ENCODE results near the gene LIX1. TPM values are rescaled to one million over a fixed set of nuclear protein-coding genes. Genes with fewer than 3 reads are reported as not detected.

Gene LIX1
- total RNA-seq, 4 donors from 2014 or later: 0.13 to 0.48 TPM; not detected in 2

- H3K4me1 ChIP-seq: no peaks in the 10 kb centered on the region
- 71% methylated on average over 2 of the region's 2 CpGs for WGBS
- no peaks in the 10 kb centered on the region for H3K36me3 ChIP-seq
- DNase-seq (ENCODE audit: low spot score in 2 of 2): no peak
- TF ChIP-seq POLR2AphosphoS5 (IDR thresholded peaks at IDR 0.05) (no peak), POLR2A (IDR thresholded peaks at IDR 0.05) (no peak)
- H3K9me3 ChIP-seq: no peaks in the 10 kb centered on the region
- no peak overlapping the region for H3K27ac ChIP-seq
- H3K4me3 ChIP-seq: no peak overlapping the region
- peaks cover 9% of the 10 kb centered on the region for H3K27me3 ChIP-seq
Observed at GRCh38 chr5:97118261-97119006, 24.0 kb downstream of the LIX1 start.

DNA sequence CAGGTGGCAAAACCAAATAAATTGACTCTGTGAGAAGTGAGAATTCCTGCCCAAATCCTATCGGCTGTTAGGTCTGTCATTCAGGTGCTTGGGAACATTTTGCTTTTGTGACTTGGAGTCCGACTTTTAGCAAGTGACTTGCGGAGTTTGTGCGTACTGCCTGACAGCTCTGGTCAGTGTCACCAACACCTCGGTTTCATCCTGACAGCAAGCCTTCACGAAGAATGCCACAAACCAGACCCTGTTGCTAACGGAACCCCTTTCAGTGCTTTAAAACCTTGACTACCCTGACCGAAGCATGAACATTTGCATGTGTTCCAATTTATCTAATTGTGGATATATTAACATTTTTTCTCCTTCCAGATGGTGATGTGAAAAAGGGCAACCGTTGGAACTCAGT, 26.5 kb downstream of the LIX1 start:
- Histone ChIP-seq H3K4me3 (no peak overlapping the region), H3K27ac (no peak overlapping the region), H3K4me1 (no peaks in the 10 kb centered on the region), H3K9me3 (no peaks in the 10 kb centered on the region), H3K27me3 (no peaks in the 10 kb centered on the region), H3K36me3 (no peaks in the 10 kb centered on the region)
- DNase-seq (ENCODE audit: low spot score in 2 of 2): no peak
- TF ChIP-seq POLR2A (IDR thresholded peaks at IDR 0.05): no peak
- no peak for TF ChIP-seq CTCF (IDR thresholded peaks at IDR 0.05)
- TF ChIP-seq POLR2AphosphoS5 (IDR thresholded peaks at IDR 0.05): no peak
- TF ChIP-seq EP300 (IDR thresholded peaks at IDR 0.05): no peak
- WGBS: 80% methylated on average over 9 of the region's 9 CpGs

DNA sequence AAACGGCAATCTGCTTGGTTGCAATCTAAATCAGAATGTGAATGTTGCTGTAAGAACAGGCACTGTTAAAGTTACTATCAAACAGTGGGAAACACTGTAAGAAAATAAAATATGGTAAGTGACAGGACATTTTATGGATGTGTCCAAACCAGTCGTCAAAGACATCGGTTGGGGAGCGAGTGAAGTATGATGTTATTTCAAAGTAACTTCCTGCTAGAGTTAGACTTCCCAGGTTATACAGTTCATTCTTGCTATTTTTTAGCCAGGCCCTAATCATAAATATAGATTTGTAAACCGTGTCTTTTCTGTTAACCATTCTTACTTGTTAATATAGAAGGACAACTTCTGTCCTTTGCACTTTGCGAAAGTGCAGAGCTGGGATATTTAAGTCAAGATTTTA, 30.2 kb downstream of the LIX1 start:
- Histone ChIP-seq H3K36me3 (no peaks in the 10 kb centered on the region), H3K4me3 (no peak overlapping the region), H3K9me3 (no peaks in the 10 kb centered on the region), H3K27me3 (no peaks in the 10 kb centered on the region), H3K27ac (no peak overlapping the region), H3K4me1 (no peaks in the 10 kb centered on the region)
- DNase-seq (ENCODE audit: low spot score in 2 of 2): no peak
- WGBS: 69% methylated on average over 6 of the region's 6 CpGs
- TF ChIP-seq CTCF (IDR thresholded peaks at IDR 0.05): no peak
- no peak for TF ChIP-seq POLR2A (IDR thresholded peaks at IDR 0.05)
- TF ChIP-seq EP300 (IDR thresholded peaks at IDR 0.05): no peak
- no peak for TF ChIP-seq POLR2AphosphoS5 (IDR thresholded peaks at IDR 0.05)

DNA sequence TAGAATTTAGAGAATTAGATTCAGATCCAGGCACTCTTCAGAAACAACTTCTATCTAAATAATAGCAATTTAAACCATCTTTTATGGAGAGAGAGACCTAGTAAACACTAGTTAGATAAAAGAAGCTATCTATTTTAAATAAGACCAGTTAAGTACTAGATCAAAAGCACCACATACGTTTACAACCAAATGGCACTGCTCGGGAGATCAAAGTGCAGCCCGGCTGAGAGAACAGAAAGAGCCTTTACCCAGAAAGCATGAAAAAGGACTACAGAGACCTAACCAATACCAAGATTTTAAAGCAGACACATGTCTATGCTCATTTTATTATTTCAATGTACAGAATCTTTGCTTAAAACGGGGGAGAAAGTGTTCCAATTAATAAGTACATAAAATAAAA, 30.8 kb downstream of the LIX1 start:
- H3K36me3 ChIP-seq: no peaks in the 10 kb centered on the region
- H3K4me1 ChIP-seq: no peaks in the 10 kb centered on the region
- WGBS: 65% methylated on average over 4 of the region's 4 CpGs
- no peaks in the 10 kb centered on the region for H3K9me3 ChIP-seq
- H3K27me3 ChIP-seq: no peaks in the 10 kb centered on the region
- DNase-seq (ENCODE audit: low spot score in 2 of 2): no peak
- H3K27ac ChIP-seq: no peak overlapping the region
- no peak overlapping the region for H3K4me3 ChIP-seq
- no peak for TF ChIP-seq EP300 (IDR thresholded peaks at IDR 0.05)
- no peak for TF ChIP-seq CTCF (IDR thresholded peaks at IDR 0.05)
- TF ChIP-seq POLR2A (IDR thresholded peaks at IDR 0.05): no peak
- no peak for TF ChIP-seq POLR2AphosphoS5 (IDR thresholded peaks at IDR 0.05)

- Histone ChIP-seq H3K4me3 (no peak overlapping the region), H3K9me3 (no peaks in the 10 kb centered on the region), H3K36me3 (no peaks in the 10 kb centered on the region), H3K4me1 (no peaks in the 10 kb centered on the region), H3K27me3 (no peaks in the 10 kb centered on the region), H3K27ac (no peak overlapping the region)
- 85% methylated on average over 5 of the region's 5 CpGs for WGBS
- TF ChIP-seq POLR2AphosphoS5 (IDR thresholded peaks at IDR 0.05): no peak
- no peak for TF ChIP-seq EP300 (IDR thresholded peaks at IDR 0.05)
- no peak for TF ChIP-seq POLR2A (IDR thresholded peaks at IDR 0.05)
- TF ChIP-seq CTCF (IDR thresholded peaks at IDR 0.05): no peak
- no peak for DNase-seq (ENCODE audit: low spot score in 2 of 2)
Observed at GRCh38 chr5:97111004-97111403, 31.4 kb downstream of the LIX1 start.
